ENCODE measurements around the gene DOHH.

The DOHH gene

DNA sequence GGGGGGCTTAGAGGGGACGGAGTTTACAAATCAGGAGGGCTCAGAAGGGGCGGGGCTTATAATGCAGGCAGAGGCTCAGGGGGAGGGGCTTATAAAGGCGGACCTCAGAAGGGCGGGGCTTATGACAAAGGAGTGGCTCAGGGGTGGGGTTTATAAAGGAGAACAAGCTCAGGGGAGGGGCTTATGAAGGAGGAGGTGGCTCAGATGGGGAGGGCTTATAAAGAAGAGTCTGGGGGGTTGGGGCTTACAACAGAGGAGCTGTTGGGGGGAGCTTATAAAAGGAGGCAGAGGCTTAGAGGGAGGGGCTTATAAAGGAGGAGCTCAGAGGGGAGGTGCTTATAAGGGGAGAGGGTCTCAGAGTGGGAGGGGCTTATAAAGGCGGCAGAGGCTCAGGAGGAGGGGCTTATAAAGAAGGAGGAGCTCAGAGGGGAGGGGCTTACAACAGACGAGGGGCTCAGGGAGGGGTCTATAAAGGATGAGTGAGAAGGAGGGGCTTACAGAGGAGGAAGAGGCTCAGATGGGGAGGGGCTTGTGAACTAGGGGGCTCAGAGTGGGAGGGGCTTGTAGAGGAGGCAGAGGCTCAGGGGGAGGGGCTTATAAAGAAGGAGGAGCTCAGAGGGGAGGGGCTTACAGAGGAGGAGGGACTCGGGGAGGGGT lies 21.2 kb downstream of the DOHH start:
- TF ChIP-seq SUZ12 (IDR thresholded peaks at IDR 0.05; ENCODE audit: extremely low read depth, insufficient read depth, insufficient read length), result no peak
- TF ChIP-seq ZNF274 (IDR thresholded peaks at IDR 0.05; ENCODE audit: low read depth, low read length), result no peak
- TF ChIP-seq YY1 (IDR thresholded peaks at IDR 0.05; ENCODE audit: insufficient read depth, insufficient read length), result no peak
- H3K36me3 ChIP-seq (ENCODE audit: insufficient read depth, insufficient read length, low read length), result no peaks in the 10 kb centered on the region

DNA sequence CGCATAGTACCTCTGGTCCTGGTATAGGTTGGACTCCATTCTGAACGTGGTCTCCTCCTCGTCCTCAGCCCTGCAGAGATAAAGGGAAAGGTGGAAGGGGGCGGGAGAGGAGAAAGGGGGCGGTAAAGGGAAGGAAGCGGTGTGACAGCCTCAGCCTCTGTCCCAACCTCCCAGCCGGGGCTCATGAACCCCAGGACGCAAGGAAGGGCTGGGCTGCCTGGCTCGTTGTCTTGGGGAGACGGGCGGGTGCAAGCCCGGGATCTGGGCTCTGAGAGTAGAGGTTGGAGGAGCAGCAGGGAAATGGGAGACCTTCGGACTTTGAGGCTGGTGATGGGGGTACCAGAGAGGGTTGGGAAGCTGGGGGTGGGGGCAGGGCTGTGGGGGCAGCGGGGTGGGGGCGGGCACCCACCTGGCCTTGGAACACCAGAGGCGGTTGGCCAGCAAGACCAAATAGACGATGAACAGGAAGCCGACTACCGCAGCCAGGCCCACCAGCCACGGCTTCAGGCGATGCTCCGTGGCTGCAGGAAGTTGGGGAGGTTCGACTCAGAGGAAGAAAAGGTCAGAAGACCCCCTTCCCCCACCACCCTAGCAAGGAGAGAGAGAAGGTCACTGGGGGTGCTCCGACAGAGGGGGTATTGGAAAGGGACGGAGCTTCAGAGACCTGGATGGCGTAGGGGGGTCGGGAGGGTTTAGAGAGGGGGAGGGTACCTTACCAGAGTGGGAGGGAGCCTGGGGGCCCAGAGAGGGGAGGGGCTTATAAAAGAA lies 21.9 kb downstream of the DOHH start:
- peaks cover 11% of the 10 kb centered on the region for H3K4me1 ChIP-seq (ENCODE audit: insufficient read depth, insufficient read length)

More for the DNA sequence above, 21.2 kb downstream of the DOHH start:
- Histone ChIP-seq H3K4me3 (ENCODE audit: insufficient read length, low read depth) (no peak overlapping the region), H3K9ac (ENCODE audit: insufficient read length, low read depth) (no peak overlapping the region), H3K27me3 (ENCODE audit: insufficient read depth, insufficient read length) (peaks cover 26% of the 10 kb centered on the region), H3K9me3 (ENCODE audit: insufficient read depth, low read length) (no peaks in the 10 kb centered on the region), H3K4me1 (ENCODE audit: insufficient read depth, insufficient read length) (peaks cover 11% of the 10 kb centered on the region)
- no peak for DNase-seq (ENCODE audit: low read depth, low spot score)

DNA sequence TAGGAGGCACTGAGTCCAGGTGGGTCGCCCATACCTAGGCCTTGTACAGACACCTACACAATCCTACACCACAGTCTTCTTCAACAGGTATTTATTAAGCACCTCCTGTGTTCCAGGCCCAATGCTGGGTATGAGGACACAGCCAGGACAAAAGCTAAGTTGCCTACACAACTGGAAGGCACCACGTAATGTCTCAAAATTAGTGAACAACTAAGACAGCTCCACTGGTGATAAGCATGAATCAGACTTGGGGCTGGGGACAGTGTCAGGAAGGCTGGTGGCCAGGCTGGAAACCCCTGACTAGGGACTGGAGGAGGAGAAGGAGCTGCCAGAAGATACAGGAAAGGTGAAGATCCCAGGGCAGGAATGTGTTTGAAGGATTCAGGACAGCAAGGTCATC lies 22.5 kb downstream of the DOHH start:
- Histone ChIP-seq H3K36me3 (ENCODE audit: insufficient read depth, insufficient read length, low read length) (no peaks in the 10 kb centered on the region), H3K4me3 (ENCODE audit: insufficient read length, low read depth) (no peak overlapping the region), H3K27me3 (ENCODE audit: insufficient read depth, insufficient read length) (peaks cover 27% of the 10 kb centered on the region), H3K9me3 (ENCODE audit: insufficient read depth, low read length) (no peaks in the 10 kb centered on the region), H3K4me1 (ENCODE audit: insufficient read depth, insufficient read length) (peaks cover 11% of the 10 kb centered on the region), H3K9ac (ENCODE audit: insufficient read length, low read depth) (no peak overlapping the region)
- TF ChIP-seq ZNF274 (IDR thresholded peaks at IDR 0.05; ENCODE audit: low read depth, low read length) (no peak), YY1 (IDR thresholded peaks at IDR 0.05; ENCODE audit: insufficient read depth, insufficient read length) (no peak), SUZ12 (IDR thresholded peaks at IDR 0.05; ENCODE audit: extremely low read depth, insufficient read depth, insufficient read length) (no peak)
- DNase-seq (ENCODE audit: low read depth, low spot score), result no peak

More for the DNA sequence above, 21.9 kb downstream of the DOHH start:
- H3K4me3 ChIP-seq (ENCODE audit: insufficient read length, low read depth), result no peak overlapping the region
- no peak for TF ChIP-seq SUZ12 (IDR thresholded peaks at IDR 0.05; ENCODE audit: extremely low read depth, insufficient read depth, insufficient read length)
- TF ChIP-seq ZNF274 (IDR thresholded peaks at IDR 0.05; ENCODE audit: low read depth, low read length), result no peak
- TF ChIP-seq YY1 (IDR thresholded peaks at IDR 0.05; ENCODE audit: insufficient read depth, insufficient read length), result no peak
- H3K27me3 ChIP-seq (ENCODE audit: insufficient read depth, insufficient read length), result peaks cover 27% of the 10 kb centered on the region
- H3K9me3 ChIP-seq (ENCODE audit: insufficient read depth, low read length), result no peaks in the 10 kb centered on the region
- no peak overlapping the region for H3K9ac ChIP-seq (ENCODE audit: insufficient read length, low read depth)
- no peak for DNase-seq (ENCODE audit: low read depth, low spot score)
- no peaks in the 10 kb centered on the region for H3K36me3 ChIP-seq (ENCODE audit: insufficient read depth, insufficient read length, low read length)

DNA sequence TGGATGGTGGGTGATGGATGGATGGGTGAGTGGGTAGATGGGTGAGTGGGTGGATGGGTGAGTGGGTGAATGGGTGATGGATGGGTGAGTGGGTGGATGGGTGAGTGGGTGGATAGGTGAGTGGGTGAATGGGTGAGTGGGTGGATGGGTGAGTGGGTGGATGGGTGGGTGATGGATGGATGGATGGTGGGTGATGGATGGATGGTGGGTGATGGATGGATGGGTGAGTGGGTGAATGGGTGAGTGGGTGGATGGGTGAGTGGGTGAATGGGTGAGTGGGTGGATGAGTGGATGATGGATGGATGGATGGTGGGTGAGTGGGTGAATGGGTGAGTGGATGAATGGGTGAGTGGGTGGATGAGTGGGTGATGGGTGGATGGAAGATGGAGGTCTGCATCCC lies 23.0 kb downstream of the DOHH start:
- peaks cover 11% of the 10 kb centered on the region for H3K4me1 ChIP-seq (ENCODE audit: insufficient read depth, insufficient read length)
- DNase-seq (ENCODE audit: low read depth, low spot score), result no peak
- H3K9me3 ChIP-seq (ENCODE audit: insufficient read depth, low read length), result no peaks in the 10 kb centered on the region
- no peaks in the 10 kb centered on the region for H3K36me3 ChIP-seq (ENCODE audit: insufficient read depth, insufficient read length, low read length)
- H3K27me3 ChIP-seq (ENCODE audit: insufficient read depth, insufficient read length), result peaks cover 27% of the 10 kb centered on the region
- H3K9ac ChIP-seq (ENCODE audit: insufficient read length, low read depth), result no peak overlapping the region
- no peak for TF ChIP-seq SUZ12 (IDR thresholded peaks at IDR 0.05; ENCODE audit: extremely low read depth, insufficient read depth, insufficient read length)
- no peak for TF ChIP-seq YY1 (IDR thresholded peaks at IDR 0.05; ENCODE audit: insufficient read depth, insufficient read length)
- TF ChIP-seq ZNF274 (IDR thresholded peaks at IDR 0.05; ENCODE audit: low read depth, low read length), result no peak
- no peak overlapping the region for H3K4me3 ChIP-seq (ENCODE audit: insufficient read length, low read depth)

DNA sequence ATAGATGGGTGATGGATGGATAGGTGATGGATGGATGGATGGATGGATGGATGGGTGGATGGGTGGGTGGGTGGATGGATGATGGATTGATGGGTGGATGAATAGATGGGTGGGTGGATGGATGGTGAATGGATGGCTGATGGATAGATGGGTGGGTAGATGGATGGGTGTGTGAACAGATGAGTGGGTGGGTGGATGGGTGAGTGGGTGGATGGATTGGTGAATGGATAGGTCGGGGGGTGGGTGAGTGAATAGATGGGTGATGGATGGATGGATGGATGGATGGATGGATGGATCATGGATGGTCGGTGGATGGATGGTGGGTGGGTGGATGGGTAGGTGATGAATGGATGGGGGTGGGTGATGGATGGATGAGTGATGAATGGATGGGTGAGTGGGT lies 23.6 kb downstream of the DOHH start:
- peaks cover 27% of the 10 kb centered on the region for H3K27me3 ChIP-seq (ENCODE audit: insufficient read depth, insufficient read length)
- H3K9ac ChIP-seq (ENCODE audit: insufficient read length, low read depth), result no peak overlapping the region
- peaks cover 13% of the 10 kb centered on the region for H3K4me1 ChIP-seq (ENCODE audit: insufficient read depth, insufficient read length)
- TF ChIP-seq SUZ12 (IDR thresholded peaks at IDR 0.05; ENCODE audit: extremely low read depth, insufficient read depth, insufficient read length) (no peak), ZNF274 (IDR thresholded peaks at IDR 0.05; ENCODE audit: low read depth, low read length) (no peak)
- no peaks in the 10 kb centered on the region for H3K9me3 ChIP-seq (ENCODE audit: insufficient read depth, low read length)
- DNase-seq (ENCODE audit: low read depth, low spot score), result no peak
- no peaks in the 10 kb centered on the region for H3K36me3 ChIP-seq (ENCODE audit: insufficient read depth, insufficient read length, low read length)
- H3K4me3 ChIP-seq (ENCODE audit: insufficient read length, low read depth), result no peak overlapping the region

DNA sequence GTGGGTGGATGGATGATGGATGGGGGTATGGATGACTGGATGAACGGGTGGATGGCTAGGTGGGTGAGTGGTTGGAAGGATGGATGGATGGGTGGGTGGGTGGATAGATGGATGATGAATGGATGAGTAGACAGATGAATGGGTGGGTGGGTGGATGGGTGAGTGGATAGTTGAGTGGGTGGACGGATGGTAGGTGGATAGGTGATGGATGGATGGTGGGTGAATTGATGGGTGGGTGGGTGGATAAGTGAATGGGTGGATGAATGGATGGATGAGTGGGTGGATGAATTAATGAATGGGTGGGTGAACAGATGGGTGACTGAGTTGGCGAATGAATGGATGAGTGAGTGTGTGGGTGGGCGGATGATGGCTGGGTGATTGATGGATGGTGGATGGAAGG lies 25.0 kb downstream of the DOHH start:
- Histone ChIP-seq H3K4me3 (ENCODE audit: insufficient read length, low read depth) (no peak overlapping the region), H3K9me3 (ENCODE audit: insufficient read depth, low read length) (no peaks in the 10 kb centered on the region), H3K4me1 (ENCODE audit: insufficient read depth, insufficient read length) (peaks cover 8% of the 10 kb centered on the region), H3K27me3 (ENCODE audit: insufficient read depth, insufficient read length) (peaks cover 27% of the 10 kb centered on the region), H3K36me3 (ENCODE audit: insufficient read depth, insufficient read length, low read length) (no peaks in the 10 kb centered on the region), H3K9ac (ENCODE audit: insufficient read length, low read depth) (no peak overlapping the region)
- no peak for DNase-seq (ENCODE audit: low read depth, low spot score)
- TF ChIP-seq ZNF274 (IDR thresholded peaks at IDR 0.05; ENCODE audit: low read depth, low read length) (no peak), YY1 (IDR thresholded peaks at IDR 0.05; ENCODE audit: insufficient read depth, insufficient read length) (no peak), SUZ12 (IDR thresholded peaks at IDR 0.05; ENCODE audit: extremely low read depth, insufficient read depth, insufficient read length) (no peak)

DNA sequence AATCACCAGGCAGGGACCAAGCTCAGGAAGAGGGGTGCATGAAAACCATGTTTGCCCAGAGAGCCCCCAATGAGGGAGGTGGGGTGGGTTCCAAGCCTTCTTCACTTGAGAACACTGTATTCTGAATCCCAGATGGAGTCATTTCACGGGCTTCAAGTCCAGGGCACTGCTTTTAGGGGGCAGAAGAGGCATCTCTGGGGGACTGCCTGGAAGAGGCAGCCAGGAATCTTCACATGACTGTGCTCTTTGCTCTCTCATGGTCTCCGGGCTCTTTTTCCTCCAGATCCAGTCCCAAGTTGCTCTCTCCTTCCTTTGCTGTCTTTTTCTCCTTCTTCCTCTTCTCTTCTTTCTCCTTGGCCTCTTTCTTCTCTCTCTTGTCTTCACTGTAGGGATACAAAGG lies 25.9 kb downstream of the DOHH start:
- H3K36me3 ChIP-seq (ENCODE audit: insufficient read depth, insufficient read length, low read length), result no peaks in the 10 kb centered on the region
- H3K4me1 ChIP-seq (ENCODE audit: insufficient read depth, insufficient read length), result peaks cover 9% of the 10 kb centered on the region
- H3K9ac ChIP-seq (ENCODE audit: insufficient read length, low read depth), result no peak overlapping the region
- peaks cover 27% of the 10 kb centered on the region for H3K27me3 ChIP-seq (ENCODE audit: insufficient read depth, insufficient read length)
- no peak for DNase-seq (ENCODE audit: low read depth, low spot score)
- no peak overlapping the region for H3K4me3 ChIP-seq (ENCODE audit: insufficient read length, low read depth)
- TF ChIP-seq ZNF274 (IDR thresholded peaks at IDR 0.05; ENCODE audit: low read depth, low read length) (no peak), SUZ12 (IDR thresholded peaks at IDR 0.05; ENCODE audit: extremely low read depth, insufficient read depth, insufficient read length) (no peak), YY1 (IDR thresholded peaks at IDR 0.05; ENCODE audit: insufficient read depth, insufficient read length) (no peak)
- H3K9me3 ChIP-seq (ENCODE audit: insufficient read depth, low read length), result no peaks in the 10 kb centered on the region
